SU-DHL-6 (cell line): ENCODE data around the gene MAP3K15.

Experiments
- H2AFZ ChIP-seq: fragments of 200-600 bp; sonication (generic); 2 replicates; pipeline ENCODE4 v1.6.1; 2014; ENCODE audit warnings: low read depth, mild to moderate bottlenecking, moderate library complexity, mixed read lengths, antibody characterized with exemption, low read length; ENCODE audit not compliant: severe bottlenecking
- H3F3A ChIP-seq: fragments of 200-600 bp; shearing (Covaris generic); 2 replicates; pipeline ENCODE4 v1.6.0; 2016; ENCODE audit warnings: antibody characterized with exemption, mild to moderate bottlenecking; ENCODE audit not compliant: insufficient read depth
- H3K27ac ChIP-seq: fragments of 200-600 bp; sonication (generic); 2 replicates; pipeline ENCODE4 v1.5.1; 2016; ENCODE audit warnings: low read depth, mild to moderate bottlenecking, low read length, moderate library complexity, mixed read lengths
- H3K27me3 ChIP-seq: fragments of 200-600 bp; sonication (generic), shearing (Covaris generic); 2 replicates; pipeline ENCODE4 v1.6.0; 2014; ENCODE audit warnings: mild to moderate bottlenecking, low read length
- H3K36me3 ChIP-seq: fragments of 200-600 bp; sonication (generic); 2 replicates; pipeline ENCODE4 v1.6.1; 2014; ENCODE audit warnings: mild to moderate bottlenecking, low read length, mixed read lengths
- H3K4me2 ChIP-seq: fragments of 300-600, 200-600 bp; shearing (Covaris generic), sonication (generic); 2 replicates; pipeline ENCODE4 v1.6.0; 2014; ENCODE audit warnings: low read length, low read depth, mild to moderate bottlenecking; ENCODE audit not compliant: poor library complexity, severe bottlenecking
- H3K4me3 ChIP-seq: fragments of 200-600 bp; sonication (generic); 2 replicates; pipeline ENCODE4 v1.5.1; 2014; ENCODE audit warnings: antibody characterized with exemption, low read length, mild to moderate bottlenecking, mixed read lengths; ENCODE audit not compliant: insufficient read depth, poor library complexity, severe bottlenecking
- H3K79me2 ChIP-seq: fragments of 200-600 bp; sonication (generic); 2 replicates; pipeline ENCODE4 v1.6.1; 2014; ENCODE audit warnings: mild to moderate bottlenecking, low read length, moderate library complexity; ENCODE audit not compliant: insufficient read depth
- H3K9ac ChIP-seq: fragments of 200-600 bp; sonication (generic); 2 replicates; pipeline ENCODE4 v1.7.0; 2014; ENCODE audit warnings: mild to moderate bottlenecking, low read length
- H3K9me2 ChIP-seq: fragments of 200-600 bp; sonication (generic); replicated peaks from 2 replicates; pipeline ENCODE4 v1.6.1; 2014; ENCODE audit warnings: low read length; ENCODE audit not compliant: insufficient read depth
- H3K9me3 ChIP-seq: fragments of 200-600 bp; sonication (generic); 2 replicates; pipeline ENCODE4 v1.6.1; 2014; ENCODE audit warnings: low read length, mixed read lengths; ENCODE audit not compliant: insufficient read depth
- H4K20me1 ChIP-seq: fragments of 200-600 bp; sonication (generic); 2 replicates; pipeline ENCODE4 v1.6.1; 2014; ENCODE audit warnings: low read depth, mild to moderate bottlenecking, antibody characterized with exemption, low read length, moderate library complexity, mixed read lengths
- CTCF ChIP-seq: fragments of 200-600 bp; sonication (generic); IDR thresholded peaks from one replicate; pipeline ENCODE4 v1.5.1; 2017; ENCODE audit warnings: antibody characterized with exemption, mild to moderate bottlenecking, low read length, moderate library complexity; ENCODE audit not compliant: insufficient read depth, poor library complexity, severe bottlenecking
- EZH2phosphoT487 ChIP-seq: fragments of 200-600 bp; sonication (generic), shearing (Covaris generic); conservative IDR thresholded peaks from 2 replicates; pipeline ENCODE4 v1.6.1; 2018; ENCODE audit warnings: mild to moderate bottlenecking, antibody characterized with exemption, low read length, moderate library complexity, mixed read lengths

MAP3K15 gene

GRCh38 chrX:19386679-19387078, 128.6 kb downstream of the MAP3K15 start:
- Histone ChIP-seq H4K20me1 (no peaks in the 10 kb centered on the region), H3K9me3 (no peaks in the 10 kb centered on the region), H2AFZ (no peak overlapping the region), H3K9ac (no peak overlapping the region), H3K27ac (no peak overlapping the region), H3F3A (no peaks in the 10 kb centered on the region), H3K4me3 (no peak overlapping the region), H3K4me2 (no peak overlapping the region), H3K9me2 (no peaks in the 10 kb centered on the region), H3K79me2 (no peaks in the 10 kb centered on the region), H3K36me3 (no peaks in the 10 kb centered on the region), H3K27me3 (no peaks in the 10 kb centered on the region)
- TF ChIP-seq CTCF (no peak), EZH2phosphoT487 (no peak)

GRCh38 chrX:19382555-19383145, 132.7 kb downstream of the MAP3K15 start:
- Histone ChIP-seq H3K79me2 (no peaks in the 10 kb centered on the region), H3K27me3 (no peaks in the 10 kb centered on the region), H3K4me3 (no peak overlapping the region), H3K27ac (no peak overlapping the region), H3K9me3 (no peaks in the 10 kb centered on the region), H3K36me3 (no peaks in the 10 kb centered on the region), H3K4me2 (no peak overlapping the region), H2AFZ (no peak overlapping the region), H3F3A (no peaks in the 10 kb centered on the region), H4K20me1 (no peaks in the 10 kb centered on the region), H3K9ac (no peak overlapping the region), H3K9me2 (no peaks in the 10 kb centered on the region)
- peak; percentile 45 for TF ChIP-seq CTCF
- TF ChIP-seq EZH2phosphoT487 = no peak

GRCh38 chrX:19381326-19381725, 134.0 kb downstream of the MAP3K15 start:
- Histone ChIP-seq H3K36me3 (no peaks in the 10 kb centered on the region), H3K79me2 (no peaks in the 10 kb centered on the region), H3K4me3 (no peak overlapping the region), H3K9me3 (no peaks in the 10 kb centered on the region), H4K20me1 (no peaks in the 10 kb centered on the region), H3K9me2 (no peaks in the 10 kb centered on the region), H2AFZ (no peak overlapping the region), H3K9ac (no peak overlapping the region), H3K4me2 (no peak overlapping the region), H3K27me3 (no peaks in the 10 kb centered on the region), H3K27ac (no peak overlapping the region), H3F3A (no peaks in the 10 kb centered on the region)
- TF ChIP-seq EZH2phosphoT487 (no peak), CTCF (no peak)
